IPS DF 6.9 (cell line): ENCODE results near the gene OXTR.
A peak's percentile ranks its signal among the peaks of the same experiment; 100 is the strongest.
"Not testable (repeated sequence)": the region's sequence is repeated elsewhere in the genome, so short reads cannot be mapped to it uniquely, and the experiment has no call there.

Experiments used
- DNase-seq: peaks from one replicate; pipeline ENCODE4 v3.0.0-alpha.2; 2013; ENCODE audit warnings: low read depth, low spot score
- H3K27ac ChIP-seq: one replicate; pipeline ENCODE4 v1.5.1; 2013; ENCODE audit warnings: low read length, control low read depth
- H3K27me3 ChIP-seq: 2 replicates; pipeline ENCODE4 v1.6.1; 2013; ENCODE audit warnings: mild to moderate bottlenecking, low read length; ENCODE audit not compliant: control insufficient read depth, insufficient read depth
- H3K36me3 ChIP-seq: 2 replicates; pipeline ENCODE4 v1.6.1; 2013; ENCODE audit warnings: low read length; ENCODE audit not compliant: control insufficient read depth, insufficient read depth
- H3K4me1 ChIP-seq: 2 replicates; pipeline ENCODE4 v1.6.1; 2013; ENCODE audit warnings: low read length; ENCODE audit not compliant: control insufficient read depth, insufficient read depth
- H3K4me3 ChIP-seq: 2 replicates; pipeline ENCODE4 v1.5.1; 2013; ENCODE audit warnings: mild to moderate bottlenecking, low read length
- H3K9me3 ChIP-seq: 2 replicates; pipeline ENCODE4 v1.6.1; 2013; ENCODE audit warnings: low read length, inconsistent platforms; ENCODE audit not compliant: control insufficient read depth, insufficient read depth
- WGBS: extraction: QIAGEN DNeasy Blood & Tissue Kit; methylation state at CpG from one replicate; pipeline ENCODE4 v1.1.7; 2013; ENCODE audit warnings: mixed read lengths, missing lambda C conversion rate; ENCODE audit not compliant: insufficient read length, insufficient coverage; 5-methylcytosine and 5-hydroxymethylcytosine counted together

The OXTR gene

DNA sequence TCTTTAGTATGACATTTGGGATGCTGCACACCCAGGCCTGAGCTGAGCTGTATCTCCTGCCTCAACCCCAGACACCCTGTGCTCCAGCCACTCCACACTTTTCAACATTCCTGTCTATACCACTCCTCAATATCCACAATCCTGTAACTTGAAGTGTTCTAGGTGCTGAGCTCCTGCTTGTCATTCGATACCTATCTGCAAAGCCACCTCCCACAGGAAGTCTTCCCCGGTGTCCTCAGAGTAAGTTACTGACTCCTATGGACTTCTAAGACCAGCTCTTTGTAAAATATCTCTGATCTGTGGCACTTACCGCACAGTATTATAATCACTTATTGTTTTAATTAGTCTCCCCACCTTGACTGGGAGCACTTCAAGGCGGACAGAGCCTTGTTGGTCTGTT lies 37.0 kb downstream of the OXTR start:
- H3K9me3 ChIP-seq = no peaks in the 10 kb centered on the region
- no peak for DNase-seq
- H3K27me3 ChIP-seq = no peaks in the 10 kb centered on the region
- H3K36me3 ChIP-seq = no peaks in the 10 kb centered on the region
- H3K4me3 ChIP-seq = no peak overlapping the region
- peaks cover 1% of the 10 kb centered on the region; the same call in 1 of the 2 replicates for H3K4me1 ChIP-seq
- WGBS = no CpG with 5 or more reads among the region's 4 CpGs
- H3K27ac ChIP-seq = no peak overlapping the region

DNA sequence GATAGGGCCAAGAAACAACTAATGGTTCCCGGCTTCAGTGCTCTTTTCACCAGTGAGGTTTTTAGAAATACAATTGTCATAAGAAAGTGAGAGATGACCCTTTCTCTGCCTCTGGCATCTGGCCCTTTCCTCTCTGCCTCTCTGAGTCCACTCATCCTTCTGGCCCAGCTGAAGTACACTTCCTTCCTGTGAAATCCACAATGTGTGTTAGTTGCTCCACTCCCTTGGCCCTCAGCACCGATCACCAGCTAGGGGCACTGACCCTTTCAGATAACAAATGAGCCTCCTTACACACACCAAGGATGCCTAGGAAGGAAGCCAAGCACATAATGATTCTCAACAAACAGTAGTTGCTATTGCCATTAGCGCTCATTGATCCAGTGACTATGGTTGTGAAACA lies 38.8 kb downstream of the OXTR start:
- no peak overlapping the region for H3K27ac ChIP-seq
- no peaks in the 10 kb centered on the region for H3K9me3 ChIP-seq
- no peaks in the 10 kb centered on the region for H3K36me3 ChIP-seq
- no peak overlapping the region for H3K4me3 ChIP-seq
- peaks cover 1% of the 10 kb centered on the region; the same call in 1 of the 2 replicates for H3K4me1 ChIP-seq
- no CpG with 5 or more reads among the region's 3 CpGs for WGBS
- no peak for DNase-seq
- no peaks in the 10 kb centered on the region for H3K27me3 ChIP-seq

DNA sequence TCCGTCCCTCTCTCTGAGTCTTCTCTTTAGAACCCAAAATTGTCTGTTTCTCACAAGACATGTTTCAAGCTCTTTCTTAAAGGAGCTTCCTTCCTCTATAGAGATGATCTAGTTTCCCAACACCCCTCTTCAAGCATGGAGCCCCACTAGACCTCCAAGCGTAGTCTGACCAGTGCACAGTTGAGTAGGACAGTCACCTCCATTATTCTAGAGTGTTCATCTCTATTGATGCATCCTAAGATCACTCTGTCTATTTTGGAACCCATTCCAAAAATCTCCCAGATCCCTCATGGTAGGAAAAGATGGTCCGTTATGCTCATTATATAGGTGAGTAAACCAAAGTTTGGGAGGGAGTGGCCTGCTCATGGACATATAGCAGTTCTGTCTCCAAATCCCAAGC lies 39.9 kb downstream of the OXTR start:
- no CpG with 5 or more reads among the region's 3 CpGs for WGBS
- Histone ChIP-seq H3K36me3 (no peaks in the 10 kb centered on the region), H3K27me3 (no peaks in the 10 kb centered on the region), H3K4me1 (peaks cover 1% of the 10 kb centered on the region; the same call in 1 of the 2 replicates), H3K9me3 (no peaks in the 10 kb centered on the region), H3K27ac (no peak overlapping the region), H3K4me3 (no peak overlapping the region)
- no peak for DNase-seq

DNA sequence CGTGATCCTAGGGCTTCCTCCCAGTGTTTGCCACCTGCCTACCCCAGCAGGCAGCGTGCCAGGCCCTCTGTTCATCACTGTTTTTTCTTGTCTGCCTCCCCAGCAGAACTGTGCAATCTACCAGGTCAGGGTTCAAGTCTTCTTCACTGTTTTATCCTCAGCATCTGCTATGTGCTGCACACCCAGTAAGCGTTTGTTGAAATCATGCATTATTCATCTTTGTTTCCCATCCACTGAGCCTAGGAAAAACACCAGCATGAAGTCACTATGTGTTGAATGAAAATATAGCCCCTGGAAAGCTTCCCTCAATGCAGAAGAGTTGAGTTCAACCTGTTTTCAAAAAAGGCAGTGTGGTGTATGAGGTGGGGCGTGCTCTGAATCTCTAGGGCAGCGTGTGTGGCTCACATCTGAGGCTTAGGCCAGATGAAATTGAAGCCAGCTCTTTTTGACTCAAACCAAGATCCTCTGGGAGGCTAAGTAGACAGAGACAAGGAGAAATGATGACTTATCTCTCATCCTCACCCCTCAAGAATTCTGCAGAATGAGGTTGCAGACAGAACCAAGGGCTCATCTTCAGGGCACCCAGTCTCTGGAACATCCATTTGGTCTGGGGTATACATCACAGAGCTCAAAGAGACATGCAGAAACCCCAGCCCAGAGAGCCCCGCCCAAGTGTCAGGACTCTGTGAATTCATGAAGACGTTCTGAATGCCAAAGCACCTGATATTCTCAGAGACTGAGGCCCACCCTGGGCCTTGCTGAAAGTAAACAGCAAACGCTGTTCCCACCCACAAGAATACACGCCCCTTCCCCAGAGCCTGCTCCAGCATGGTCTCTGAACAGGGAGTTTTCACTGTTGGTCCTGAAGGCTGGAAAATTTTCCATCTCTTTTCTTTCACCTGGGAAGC lies 41.6 kb downstream of the OXTR start:
- no peak overlapping the region for H3K4me3 ChIP-seq
- no CpG with 5 or more reads among the region's 9 CpGs for WGBS
- no peaks in the 10 kb centered on the region for H3K9me3 ChIP-seq
- no peak overlapping the region for H3K27ac ChIP-seq
- H3K36me3 ChIP-seq = no peaks in the 10 kb centered on the region
- DNase-seq = no peak
- peaks cover 4% of the 10 kb centered on the region for H3K4me1 ChIP-seq
- no peaks in the 10 kb centered on the region for H3K27me3 ChIP-seq

DNA sequence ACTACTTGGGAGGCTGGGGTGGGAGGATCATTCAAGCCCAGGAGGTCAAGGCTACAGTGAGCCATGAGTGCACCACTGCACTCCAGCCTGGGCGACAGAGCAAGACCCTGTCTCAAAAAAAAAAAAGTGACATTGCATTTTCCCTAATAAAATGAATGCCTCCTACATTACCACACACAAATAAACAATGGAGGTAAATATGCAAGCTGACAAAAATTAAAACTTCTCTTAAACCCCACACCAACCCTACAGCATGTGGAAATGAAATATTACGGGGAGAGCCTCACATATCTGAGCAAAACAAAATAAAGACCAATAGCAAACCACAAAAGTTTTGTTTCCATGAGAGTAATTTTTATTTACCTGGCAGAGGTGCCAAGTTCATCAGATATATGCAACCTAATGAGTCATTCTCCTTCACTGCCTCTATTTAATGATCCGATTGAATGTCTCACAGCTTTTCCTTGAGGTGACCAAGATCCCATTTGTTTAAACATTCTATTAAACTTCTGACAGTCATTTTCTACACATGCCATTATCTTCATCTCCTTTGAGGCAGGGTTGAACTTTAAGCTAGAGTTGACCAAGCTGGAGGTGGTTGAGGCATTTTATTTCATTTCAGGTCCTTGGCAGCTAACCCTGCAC lies 45.2 kb downstream of the OXTR start:
- H3K27ac ChIP-seq = no peak overlapping the region
- no CpG with 5 or more reads among the region's 3 CpGs for WGBS
- no peaks in the 10 kb centered on the region for H3K27me3 ChIP-seq
- H3K4me1 ChIP-seq = peaks cover 4% of the 10 kb centered on the region
- no peak for DNase-seq
- H3K36me3 ChIP-seq = no peaks in the 10 kb centered on the region
- H3K4me3 ChIP-seq = no peak overlapping the region
- no peaks in the 10 kb centered on the region for H3K9me3 ChIP-seq

DNA sequence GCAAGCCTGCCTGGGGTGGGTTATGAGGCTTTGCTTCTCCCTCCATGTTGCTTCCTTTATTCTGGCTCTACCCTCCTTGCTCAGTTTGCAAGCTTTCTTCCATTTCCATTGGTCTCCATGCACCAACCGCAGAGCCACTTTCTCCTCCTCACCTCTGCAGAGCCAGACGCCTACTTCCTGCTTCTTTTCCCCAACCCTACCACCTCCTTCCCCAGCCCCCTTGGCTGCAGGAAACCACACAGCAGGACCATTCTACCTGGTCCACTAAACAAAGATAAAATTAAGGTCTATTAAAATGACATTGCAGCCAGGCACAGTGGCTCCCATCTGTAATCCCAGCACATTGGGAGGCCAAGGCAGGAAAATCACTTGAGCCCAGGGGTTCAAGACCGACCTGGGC lies 45.8 kb downstream of the OXTR start:
- no CpG with 5 or more reads among the region's 3 CpGs for WGBS
- H3K9me3 ChIP-seq = no peaks in the 10 kb centered on the region

DNA sequence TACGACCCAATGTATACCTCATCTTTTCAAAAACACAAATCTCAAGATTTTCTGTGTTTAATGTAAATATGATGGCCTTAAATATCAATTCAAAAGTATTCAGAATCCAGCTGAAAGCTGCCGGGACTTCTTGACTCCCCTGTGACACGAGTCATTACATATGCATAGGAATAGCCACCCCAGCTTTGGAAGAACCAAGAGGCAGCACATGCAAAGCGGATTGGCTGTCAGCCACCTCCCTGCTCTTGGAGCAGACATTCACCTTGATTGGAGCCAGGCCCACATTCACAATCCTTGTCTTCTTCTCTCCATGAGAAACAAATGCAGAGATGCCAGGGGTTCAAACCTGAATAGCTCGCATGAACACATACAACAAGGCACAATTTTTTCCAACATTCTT lies 46.6 kb downstream of the OXTR start:
- no CpG with 5 or more reads among the region's 5 CpGs for WGBS
- DNase-seq = no peak
- Histone ChIP-seq H3K27me3 (no peaks in the 10 kb centered on the region), H3K4me1 (peaks cover 2% of the 10 kb centered on the region; the same call in 1 of the 2 replicates), H3K27ac (no peak overlapping the region), H3K9me3 (no peaks in the 10 kb centered on the region), H3K4me3 (no peak overlapping the region), H3K36me3 (no peaks in the 10 kb centered on the region)

More for the DNA sequence above, 45.8 kb downstream of the OXTR start:
- Histone ChIP-seq H3K4me3 (no peak overlapping the region), H3K27me3 (no peaks in the 10 kb centered on the region), H3K4me1 (peaks cover 4% of the 10 kb centered on the region), H3K36me3 (no peaks in the 10 kb centered on the region), H3K27ac (no peak overlapping the region)
- DNase-seq = no peak

DNA sequence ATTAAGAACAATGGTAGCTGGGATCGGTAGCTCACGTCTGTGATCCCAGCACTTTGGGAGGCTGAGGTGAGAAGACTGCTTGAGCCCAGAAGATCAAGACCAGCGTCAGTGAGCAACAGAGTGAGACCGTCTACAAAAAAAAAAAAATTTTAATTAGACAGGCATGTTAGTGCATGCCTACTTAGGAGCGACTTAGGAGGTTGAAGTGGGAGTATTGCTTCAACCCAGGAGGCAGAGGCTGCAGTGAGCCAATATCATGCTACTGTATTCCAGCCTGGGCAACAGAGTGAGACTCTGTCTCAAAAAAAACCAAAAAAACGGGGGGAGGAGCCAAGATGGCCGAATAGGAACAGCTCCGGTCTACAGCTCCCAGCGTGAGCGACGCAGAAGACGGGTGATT lies 53.7 kb downstream of the OXTR start:
- H3K4me1 ChIP-seq, H3K4me3 ChIP-seq, H3K36me3 ChIP-seq, DNase-seq, H3K27ac ChIP-seq, H3K9me3 ChIP-seq: not testable (repeated sequence)
- no CpG with 5 or more reads among the region's 12 CpGs for WGBS
- peaks cover 35% of the 10 kb centered on the region for H3K27me3 ChIP-seq

DNA sequence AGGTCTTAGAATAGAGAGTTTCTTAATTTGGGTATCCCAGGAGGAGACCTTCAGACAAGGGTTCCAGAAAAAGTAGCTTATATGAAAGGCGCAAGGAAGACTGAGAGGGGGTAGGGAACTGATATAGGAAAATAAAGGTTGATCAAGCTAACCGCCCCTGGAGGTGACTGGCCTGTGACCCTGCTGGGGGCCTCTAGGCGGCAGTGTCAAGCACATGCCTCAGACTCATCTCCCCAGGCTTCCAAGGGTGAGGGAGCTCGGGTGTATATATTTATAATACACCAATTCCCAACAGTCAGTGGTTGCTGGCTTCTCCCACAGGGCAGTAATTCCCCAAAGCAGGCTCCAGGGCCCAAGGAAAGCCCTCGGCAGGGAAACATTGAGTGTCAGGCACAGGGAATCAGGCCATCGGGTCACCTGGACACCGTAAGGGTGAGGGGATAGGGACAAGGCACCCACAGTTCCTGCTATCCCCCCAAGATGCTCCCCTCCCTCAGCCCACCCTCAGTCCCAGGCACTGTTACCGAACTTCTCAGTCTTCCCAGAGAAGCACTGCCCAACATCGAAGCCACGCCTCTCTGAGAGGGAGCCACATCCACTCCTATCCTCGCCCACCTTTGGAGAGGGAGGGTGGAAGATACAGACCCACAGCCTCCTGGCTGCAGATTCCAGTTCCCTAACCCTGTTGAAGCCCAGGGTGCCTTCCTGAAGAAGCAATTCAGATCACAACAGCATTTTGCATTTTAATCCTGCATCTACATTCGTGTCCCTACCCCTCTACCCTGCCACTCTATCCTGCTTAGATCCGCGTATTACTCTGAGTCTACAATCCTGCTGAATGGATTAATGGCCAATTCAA lies 55.3 kb downstream of the OXTR start:
- Histone ChIP-seq H3K9me3 (no peaks in the 10 kb centered on the region), H3K36me3 (no peaks in the 10 kb centered on the region), H3K4me1 (no peaks in the 10 kb centered on the region), H3K27me3 (peaks cover 48% of the 10 kb centered on the region), H3K4me3 (no peak overlapping the region), H3K27ac (no peak overlapping the region)
- no CpG with 5 or more reads among the region's 14 CpGs for WGBS
- DNase-seq = peak; percentile 41

DNA sequence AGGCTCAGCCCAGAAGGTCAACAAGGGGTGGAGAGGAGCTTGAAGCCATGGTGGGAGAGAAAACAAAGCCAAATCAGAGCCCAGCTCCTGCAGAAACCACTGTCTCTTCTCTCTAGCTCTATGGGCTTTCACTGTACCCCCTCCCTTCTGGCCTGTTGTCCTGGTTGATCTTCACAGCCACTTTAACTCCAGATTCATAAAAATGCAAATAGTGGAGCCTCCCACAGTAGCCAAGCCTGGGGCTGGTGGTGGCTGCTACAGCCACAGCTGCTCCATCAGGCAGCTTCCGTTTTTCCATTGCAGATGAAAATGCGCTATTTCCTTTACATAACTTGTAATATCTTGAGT lies 56.5 kb downstream of the OXTR start:
- Histone ChIP-seq H3K27me3 (peaks cover 48% of the 10 kb centered on the region), H3K9me3 (no peaks in the 10 kb centered on the region), H3K27ac (no peak overlapping the region), H3K4me1 (no peaks in the 10 kb centered on the region), H3K4me3 (no peak overlapping the region), H3K36me3 (no peaks in the 10 kb centered on the region)
- no peak for DNase-seq
- WGBS = no CpG with 5 or more reads among the region's 2 CpGs
